ENCODE data around the gene HSPG2.

- TF ChIP-seq EZH2 (IDR thresholded peaks at IDR 0.05; ENCODE audit: low read depth, low read length, severe bottlenecking) (no peak), POLR2A (IDR thresholded peaks at IDR 0.05; ENCODE audit: control extremely low read depth in 1 of 2, low read depth in 2 of 2, low read length in 2 of 2) (no peak), TEAD4 (IDR thresholded peaks at IDR 0.05; ENCODE audit: low read depth, low read length) (no peak), CBX5 (IDR thresholded peaks at IDR 0.05; ENCODE audit: low read depth, low read length) (no peak), TBP (IDR thresholded peaks at IDR 0.05; ENCODE audit: low read depth, low read length) (no peak), BACH1 (IDR thresholded peaks at IDR 0.05; ENCODE audit: low read length) (no peak), SIRT6 (IDR thresholded peaks at IDR 0.05; ENCODE audit: low read length) (no peak), EGR1 (IDR thresholded peaks at IDR 0.05; ENCODE audit: borderline replicate concordance, low read depth, low read length) (no peak)
- TF ChIP-seq, protein P1, sequence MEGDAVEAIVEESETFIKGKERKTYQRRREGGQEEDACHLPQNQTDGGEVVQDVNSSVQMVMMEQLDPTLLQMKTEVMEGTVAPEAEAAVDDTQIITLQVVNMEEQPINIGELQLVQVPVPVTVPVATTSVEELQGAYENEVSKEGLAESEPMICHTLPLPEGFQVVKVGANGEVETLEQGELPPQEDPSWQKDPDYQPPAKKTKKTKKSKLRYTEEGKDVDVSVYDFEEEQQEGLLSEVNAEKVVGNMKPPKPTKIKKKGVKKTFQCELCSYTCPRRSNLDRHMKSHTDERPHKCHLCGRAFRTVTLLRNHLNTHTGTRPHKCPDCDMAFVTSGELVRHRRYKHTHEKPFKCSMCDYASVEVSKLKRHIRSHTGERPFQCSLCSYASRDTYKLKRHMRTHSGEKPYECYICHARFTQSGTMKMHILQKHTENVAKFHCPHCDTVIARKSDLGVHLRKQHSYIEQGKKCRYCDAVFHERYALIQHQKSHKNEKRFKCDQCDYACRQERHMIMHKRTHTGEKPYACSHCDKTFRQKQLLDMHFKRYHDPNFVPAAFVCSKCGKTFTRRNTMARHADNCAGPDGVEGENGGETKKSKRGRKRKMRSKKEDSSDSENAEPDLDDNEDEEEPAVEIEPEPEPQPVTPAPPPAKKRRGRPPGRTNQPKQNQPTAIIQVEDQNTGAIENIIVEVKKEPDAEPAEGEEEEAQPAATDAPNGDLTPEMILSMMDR (IDR thresholded peaks at IDR 0.05; ENCODE audit: control extremely low read depth in 1 of 3, insufficient read depth in 1 of 3, low read depth in 1 of 3, low read length in 3 of 3), result no peak
Measured at GRCh38 chr1:21872445-21873079, 64.5 kb downstream of the HSPG2 start.
